ENCODE measurements around the gene KRT86. TPM values are rescaled to one million over a fixed set of nuclear protein-coding genes. Genes with fewer than 3 reads are reported as not detected.

Gene KRT86
- total RNA-seq, 6 experiments from 2014 or later: not detected

DNA sequence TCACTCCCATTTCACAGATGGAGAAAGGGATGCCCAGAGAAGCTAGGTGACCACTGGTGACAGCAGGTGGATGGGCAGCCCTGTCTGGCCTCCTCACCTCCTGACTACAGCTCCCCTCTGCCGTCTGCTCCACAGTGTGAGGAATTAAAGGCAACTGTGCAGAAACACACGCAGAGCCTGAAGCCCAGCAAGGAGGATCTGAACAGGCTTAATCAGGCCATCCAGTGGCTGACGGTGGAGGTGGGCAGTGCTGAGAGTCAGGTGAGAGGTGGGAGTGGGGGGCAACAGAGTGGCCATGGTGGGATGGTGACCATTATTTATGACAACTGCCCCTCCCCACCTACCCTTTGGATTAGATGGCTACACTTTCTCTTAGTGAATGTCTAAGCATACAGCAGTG is 1.2 kb downstream of the KRT86 start:
- ATAC-seq (no peak), DNase-seq (no peak)
- no peak overlapping the region for H3K27ac ChIP-seq
- no peak overlapping the region for H3K4me3 ChIP-seq
- no peaks in the 10 kb centered on the region for H3K9me3 ChIP-seq
- no peaks in the 10 kb centered on the region for H3K27me3 ChIP-seq
- no peaks in the 10 kb centered on the region for H3K36me3 ChIP-seq
- no peaks in the 10 kb centered on the region for H3K4me1 ChIP-seq
- WGBS (ENCODE audit: insufficient coverage, low coverage, low lambda C conversion rate, missing lambda C conversion rate): 67% methylated on average over 3 of the region's 3 CpGs
- TF ChIP-seq POLR2A (IDR thresholded peaks at IDR 0.05): no peak
- TF ChIP-seq, protein P1, sequence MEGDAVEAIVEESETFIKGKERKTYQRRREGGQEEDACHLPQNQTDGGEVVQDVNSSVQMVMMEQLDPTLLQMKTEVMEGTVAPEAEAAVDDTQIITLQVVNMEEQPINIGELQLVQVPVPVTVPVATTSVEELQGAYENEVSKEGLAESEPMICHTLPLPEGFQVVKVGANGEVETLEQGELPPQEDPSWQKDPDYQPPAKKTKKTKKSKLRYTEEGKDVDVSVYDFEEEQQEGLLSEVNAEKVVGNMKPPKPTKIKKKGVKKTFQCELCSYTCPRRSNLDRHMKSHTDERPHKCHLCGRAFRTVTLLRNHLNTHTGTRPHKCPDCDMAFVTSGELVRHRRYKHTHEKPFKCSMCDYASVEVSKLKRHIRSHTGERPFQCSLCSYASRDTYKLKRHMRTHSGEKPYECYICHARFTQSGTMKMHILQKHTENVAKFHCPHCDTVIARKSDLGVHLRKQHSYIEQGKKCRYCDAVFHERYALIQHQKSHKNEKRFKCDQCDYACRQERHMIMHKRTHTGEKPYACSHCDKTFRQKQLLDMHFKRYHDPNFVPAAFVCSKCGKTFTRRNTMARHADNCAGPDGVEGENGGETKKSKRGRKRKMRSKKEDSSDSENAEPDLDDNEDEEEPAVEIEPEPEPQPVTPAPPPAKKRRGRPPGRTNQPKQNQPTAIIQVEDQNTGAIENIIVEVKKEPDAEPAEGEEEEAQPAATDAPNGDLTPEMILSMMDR (IDR thresholded peaks at IDR 0.05): no peak
- intact Hi-C loops (cut with DNase I): no loop called here

DNA sequence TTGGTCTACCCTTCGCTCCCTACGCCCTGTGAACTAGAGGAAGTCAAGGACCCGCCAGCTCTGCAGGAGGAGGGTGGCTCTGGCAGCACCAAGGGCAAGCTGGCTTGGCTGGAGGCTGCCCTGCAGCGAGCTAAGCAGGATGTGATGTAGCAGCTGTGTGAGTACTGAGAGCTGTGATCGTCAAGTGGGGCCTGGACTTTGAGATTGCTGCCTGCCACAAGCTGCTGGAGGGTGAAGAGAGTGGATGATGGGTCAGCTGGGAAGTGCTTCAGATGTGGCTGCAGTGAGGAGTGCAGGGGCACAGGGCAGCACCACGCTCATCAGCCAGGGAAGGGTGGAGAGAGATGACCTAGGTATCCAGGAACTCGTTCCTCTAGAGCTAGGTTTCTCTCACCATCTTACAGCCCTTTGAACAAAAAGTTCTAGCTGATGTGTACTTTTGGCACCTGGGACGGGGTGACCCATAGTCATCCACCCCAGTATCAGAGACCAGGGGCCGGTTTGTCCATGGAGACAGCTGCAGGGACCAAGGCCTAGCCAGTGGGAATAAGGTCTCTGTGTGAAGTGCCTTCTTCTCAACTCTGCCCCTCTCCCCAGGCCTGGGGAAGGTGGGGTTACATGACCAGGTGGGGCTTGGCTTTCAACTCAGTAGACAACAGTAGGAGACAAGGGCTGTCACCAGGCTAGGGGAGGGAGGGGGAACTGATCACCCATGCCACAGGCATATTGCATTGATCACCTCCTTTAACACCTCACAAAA is 3.2 kb downstream of the KRT86 start:
- H3K4me3 ChIP-seq: no peak overlapping the region
- no peak for TF ChIP-seq POLR2A (IDR thresholded peaks at IDR 0.05)
- TF ChIP-seq, protein P1 (IDR thresholded peaks at IDR 0.05): no peak
- no peak for ATAC-seq
- WGBS (ENCODE audit: insufficient coverage, low coverage, low lambda C conversion rate, missing lambda C conversion rate): 51% methylated on average over 3 of the region's 9 CpGs
- no peaks in the 10 kb centered on the region for H3K9me3 ChIP-seq
- no peak overlapping the region for H3K27ac ChIP-seq
- H3K27me3 ChIP-seq: no peaks in the 10 kb centered on the region
- no peaks in the 10 kb centered on the region for H3K36me3 ChIP-seq
- DNase-seq: no peak
- intact Hi-C loops (cut with DNase I): no loop called here
- H3K4me1 ChIP-seq: no peaks in the 10 kb centered on the region

DNA sequence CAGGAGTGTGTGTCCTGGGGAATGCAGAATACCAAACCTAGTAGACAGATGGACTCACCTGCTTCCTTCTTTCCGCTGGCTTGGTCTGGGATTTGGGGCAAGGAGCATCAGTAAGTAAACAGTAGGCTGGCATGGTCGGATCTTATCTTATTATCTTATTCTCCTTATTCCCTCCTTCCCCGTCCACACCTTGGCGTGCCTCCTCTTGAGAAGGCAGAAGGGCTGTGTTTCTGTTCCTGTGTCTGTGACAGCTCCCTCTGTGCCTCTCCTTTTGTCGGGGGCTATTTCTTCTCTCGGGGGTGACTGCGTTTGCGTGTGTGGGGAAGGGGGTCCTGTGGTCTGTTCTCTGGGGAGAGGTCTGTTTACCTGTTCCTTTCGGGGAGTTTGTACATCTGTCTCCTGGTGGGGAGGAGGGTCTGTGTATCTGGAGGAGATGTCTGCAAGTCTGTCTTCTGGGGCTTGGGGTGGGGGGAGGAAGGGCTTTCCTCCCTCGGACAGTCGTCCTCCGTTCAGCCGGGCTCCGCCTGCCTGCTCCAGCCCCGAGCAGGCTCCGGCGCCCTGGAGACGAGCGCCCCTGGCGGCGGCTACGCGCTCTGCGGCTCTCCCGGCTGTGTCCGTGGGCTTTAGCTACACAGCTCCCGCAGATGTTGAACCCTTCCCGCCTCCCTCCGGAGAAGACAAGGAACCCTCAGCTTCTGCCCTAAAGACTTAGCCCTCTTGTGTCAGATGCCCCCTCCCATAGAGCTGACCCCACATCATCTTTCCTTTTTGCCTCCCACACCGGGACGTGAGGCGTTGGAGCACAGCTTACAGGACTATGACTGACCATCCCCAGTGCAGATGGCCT is 4.4 kb downstream of the KRT86 start:
- 37% methylated on average over 7 of the region's 32 CpGs for WGBS (ENCODE audit: insufficient coverage, low coverage, low lambda C conversion rate, missing lambda C conversion rate)
- DNase-seq (peak; percentile 74 to 82 (median 79)), ATAC-seq (peak; percentile 91 to 97 (median 94))
- Histone ChIP-seq H3K27me3 (no peaks in the 10 kb centered on the region), H3K4me3 (no peak overlapping the region), H3K4me1 (no peaks in the 10 kb centered on the region), H3K36me3 (no peaks in the 10 kb centered on the region), H3K27ac (no peak overlapping the region), H3K9me3 (no peaks in the 10 kb centered on the region)
- intact Hi-C loops (cut with DNase I): no loop called here
- TF ChIP-seq, protein P1 (IDR thresholded peaks at IDR 0.05): peak; percentile 88 to 98 (median 98)
- no peak for TF ChIP-seq POLR2A (IDR thresholded peaks at IDR 0.05)

DNA sequence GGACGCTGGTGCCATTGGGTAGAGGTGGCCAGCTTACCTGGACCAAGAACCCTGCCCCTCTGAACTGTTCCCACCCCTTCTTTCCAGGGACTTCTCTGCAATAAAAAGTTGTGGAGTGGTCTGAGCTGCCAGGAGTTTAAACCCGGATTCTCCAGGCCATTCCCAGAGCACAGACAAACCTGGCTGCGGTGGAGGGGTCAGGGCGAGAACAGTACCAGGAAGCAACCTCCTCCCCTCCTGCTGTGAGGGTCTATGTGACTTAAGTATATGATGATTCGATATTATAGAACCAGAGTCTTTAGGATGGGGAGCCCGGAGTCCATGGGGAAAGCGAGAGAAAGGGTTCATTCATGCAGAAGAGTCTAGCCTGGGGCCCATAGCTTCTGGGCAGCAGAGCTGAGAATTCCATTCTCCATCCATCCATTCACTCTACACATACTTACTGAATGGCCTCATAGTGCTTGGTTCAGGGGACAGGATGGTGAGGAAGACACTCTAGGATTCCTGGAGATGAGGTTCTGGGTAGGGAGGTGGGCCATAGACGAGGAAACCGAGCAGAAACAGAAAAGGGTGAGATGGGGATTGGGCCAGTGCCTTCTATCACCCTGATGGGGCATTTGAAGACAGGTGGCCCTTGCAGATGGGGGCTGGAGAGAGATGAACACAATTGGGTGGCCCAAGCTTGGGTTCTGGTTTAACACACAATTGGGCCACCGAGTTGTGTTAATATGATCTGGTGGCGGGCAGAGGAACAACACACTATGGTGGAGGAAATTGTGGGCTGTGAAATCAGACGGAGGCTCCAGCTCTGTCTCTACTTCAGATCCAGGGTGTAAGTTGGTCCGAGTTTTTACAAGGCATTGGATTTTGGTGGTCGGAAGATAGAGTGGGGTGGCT is 5.2 kb downstream of the KRT86 start:
- H3K4me3 ChIP-seq: no peak overlapping the region
- H3K27me3 ChIP-seq: no peaks in the 10 kb centered on the region
- ATAC-seq: no peak
- no peak overlapping the region for H3K27ac ChIP-seq
- TF ChIP-seq, protein P1 (IDR thresholded peaks at IDR 0.05): no peak
- no peak for TF ChIP-seq POLR2A (IDR thresholded peaks at IDR 0.05)
- no peaks in the 10 kb centered on the region for H3K36me3 ChIP-seq
- DNase-seq: no peak
- no peaks in the 10 kb centered on the region for H3K9me3 ChIP-seq
- intact Hi-C loops (cut with DNase I): no loop called here
- H3K4me1 ChIP-seq: no peaks in the 10 kb centered on the region
- 72% methylated on average over 12 of the region's 14 CpGs for WGBS (ENCODE audit: insufficient coverage, low coverage, low lambda C conversion rate, missing lambda C conversion rate)
